ENCODE results near the gene LRP1B.

LRP1B gene

GRCh38 chr2:140242889-140243288 is 1887.9 kb downstream of the LRP1B start:
- H3K4me3 ChIP-seq (ENCODE audit: insufficient read depth, low read depth, low read length, poor library complexity, severe bottlenecking): no peak overlapping the region
- no peak overlapping the region for H3K27ac ChIP-seq (ENCODE audit: insufficient read depth, low read length, poor library complexity, severe bottlenecking)
- DNase-seq: no peak
- no peaks in the 10 kb centered on the region for H3K4me1 ChIP-seq (ENCODE audit: control insufficient read depth, insufficient read depth, low read length, poor library complexity, severe bottlenecking)
- no peaks in the 10 kb centered on the region for H3K27me3 ChIP-seq (replicated peaks; ENCODE audit: control insufficient read depth, insufficient read depth, low read length, poor library complexity, severe bottlenecking)
- H3K36me3 ChIP-seq (ENCODE audit: control insufficient read depth, insufficient read depth, low read length): no peaks in the 10 kb centered on the region
- no peaks in the 10 kb centered on the region for H3K9me3 ChIP-seq (ENCODE audit: control insufficient read depth, low read length)

GRCh38 chr2:140234116-140234515 is 1896.7 kb downstream of the LRP1B start:
- Histone ChIP-seq H3K27ac (ENCODE audit: insufficient read depth, low read length, poor library complexity, severe bottlenecking) (no peak overlapping the region), H3K27me3 (replicated peaks; ENCODE audit: control insufficient read depth, insufficient read depth, low read length, poor library complexity, severe bottlenecking) (no peaks in the 10 kb centered on the region), H3K9me3 (ENCODE audit: control insufficient read depth, low read length) (peaks cover 7% of the 10 kb centered on the region), H3K4me3 (ENCODE audit: insufficient read depth, low read depth, low read length, poor library complexity, severe bottlenecking) (no peak overlapping the region), H3K36me3 (ENCODE audit: control insufficient read depth, insufficient read depth, low read length) (no peaks in the 10 kb centered on the region), H3K4me1 (ENCODE audit: control insufficient read depth, insufficient read depth, low read length, poor library complexity, severe bottlenecking) (no peaks in the 10 kb centered on the region)
- DNase-seq: no peak

- no peak for DNase-seq
Observed at GRCh38 chr2:140210963-140211362, 1919.9 kb downstream of the LRP1B start.

GRCh38 chr2:140205093-140205492 is 1925.7 kb downstream of the LRP1B start:
- no peak overlapping the region for H3K27ac ChIP-seq (ENCODE audit: insufficient read depth, low read length, poor library complexity, severe bottlenecking)
- H3K36me3 ChIP-seq (ENCODE audit: control insufficient read depth, insufficient read depth, low read length): no peaks in the 10 kb centered on the region
- H3K4me1 ChIP-seq (ENCODE audit: control insufficient read depth, insufficient read depth, low read length, poor library complexity, severe bottlenecking): no peaks in the 10 kb centered on the region
- no peaks in the 10 kb centered on the region for H3K27me3 ChIP-seq (replicated peaks; ENCODE audit: control insufficient read depth, insufficient read depth, low read length, poor library complexity, severe bottlenecking)
- DNase-seq: no peak
- H3K4me3 ChIP-seq (ENCODE audit: insufficient read depth, low read depth, low read length, poor library complexity, severe bottlenecking): no peak overlapping the region
- no peaks in the 10 kb centered on the region for H3K9me3 ChIP-seq (ENCODE audit: control insufficient read depth, low read length)

More at GRCh38 chr2:140210963-140211362, 1919.9 kb downstream of the LRP1B start:
- H3K4me1 ChIP-seq (ENCODE audit: control insufficient read depth, insufficient read depth, low read length, poor library complexity, severe bottlenecking): no peaks in the 10 kb centered on the region
- H3K4me3 ChIP-seq (ENCODE audit: insufficient read depth, low read depth, low read length, poor library complexity, severe bottlenecking): no peak overlapping the region
- no peak overlapping the region for H3K27ac ChIP-seq (ENCODE audit: insufficient read depth, low read length, poor library complexity, severe bottlenecking)
- no peaks in the 10 kb centered on the region for H3K27me3 ChIP-seq (replicated peaks; ENCODE audit: control insufficient read depth, insufficient read depth, low read length, poor library complexity, severe bottlenecking)
- no peaks in the 10 kb centered on the region for H3K9me3 ChIP-seq (ENCODE audit: control insufficient read depth, low read length)
- no peaks in the 10 kb centered on the region for H3K36me3 ChIP-seq (ENCODE audit: control insufficient read depth, insufficient read depth, low read length)

GRCh38 chr2:140203347-140203746 is 1927.5 kb downstream of the LRP1B start:
- no peak for DNase-seq
- no peak overlapping the region for H3K27ac ChIP-seq (ENCODE audit: insufficient read depth, low read length, poor library complexity, severe bottlenecking)
- H3K4me1 ChIP-seq (ENCODE audit: control insufficient read depth, insufficient read depth, low read length, poor library complexity, severe bottlenecking): no peaks in the 10 kb centered on the region
- H3K4me3 ChIP-seq (ENCODE audit: insufficient read depth, low read depth, low read length, poor library complexity, severe bottlenecking): no peak overlapping the region
- H3K36me3 ChIP-seq (ENCODE audit: control insufficient read depth, insufficient read depth, low read length): no peaks in the 10 kb centered on the region
- no peaks in the 10 kb centered on the region for H3K27me3 ChIP-seq (replicated peaks; ENCODE audit: control insufficient read depth, insufficient read depth, low read length, poor library complexity, severe bottlenecking)
- no peaks in the 10 kb centered on the region for H3K9me3 ChIP-seq (ENCODE audit: control insufficient read depth, low read length)

GRCh38 chr2:140201572-140201971 is 1929.2 kb downstream of the LRP1B start:
- no peaks in the 10 kb centered on the region for H3K4me1 ChIP-seq (ENCODE audit: control insufficient read depth, insufficient read depth, low read length, poor library complexity, severe bottlenecking)
- no peaks in the 10 kb centered on the region for H3K36me3 ChIP-seq (ENCODE audit: control insufficient read depth, insufficient read depth, low read length)
- H3K27me3 ChIP-seq (replicated peaks; ENCODE audit: control insufficient read depth, insufficient read depth, low read length, poor library complexity, severe bottlenecking): no peaks in the 10 kb centered on the region
- no peak overlapping the region for H3K27ac ChIP-seq (ENCODE audit: insufficient read depth, low read length, poor library complexity, severe bottlenecking)
- no peak for DNase-seq
- no peaks in the 10 kb centered on the region for H3K9me3 ChIP-seq (ENCODE audit: control insufficient read depth, low read length)
- H3K4me3 ChIP-seq (ENCODE audit: insufficient read depth, low read depth, low read length, poor library complexity, severe bottlenecking): no peak overlapping the region

GRCh38 chr2:140200764-140201163 is 1930.1 kb downstream of the LRP1B start:
- no peaks in the 10 kb centered on the region for H3K4me1 ChIP-seq (ENCODE audit: control insufficient read depth, insufficient read depth, low read length, poor library complexity, severe bottlenecking)
- no peak for DNase-seq
- H3K27ac ChIP-seq (ENCODE audit: insufficient read depth, low read length, poor library complexity, severe bottlenecking): no peak overlapping the region
- no peaks in the 10 kb centered on the region for H3K36me3 ChIP-seq (ENCODE audit: control insufficient read depth, insufficient read depth, low read length)
- H3K4me3 ChIP-seq (ENCODE audit: insufficient read depth, low read depth, low read length, poor library complexity, severe bottlenecking): no peak overlapping the region
- no peaks in the 10 kb centered on the region for H3K9me3 ChIP-seq (ENCODE audit: control insufficient read depth, low read length)
- H3K27me3 ChIP-seq (replicated peaks; ENCODE audit: control insufficient read depth, insufficient read depth, low read length, poor library complexity, severe bottlenecking): no peaks in the 10 kb centered on the region

GRCh38 chr2:140200307-140200706 is 1930.5 kb downstream of the LRP1B start:
- H3K9me3 ChIP-seq (ENCODE audit: control insufficient read depth, low read length): no peaks in the 10 kb centered on the region
- no peak overlapping the region for H3K4me3 ChIP-seq (ENCODE audit: insufficient read depth, low read depth, low read length, poor library complexity, severe bottlenecking)
- H3K27ac ChIP-seq (ENCODE audit: insufficient read depth, low read length, poor library complexity, severe bottlenecking): no peak overlapping the region
- H3K36me3 ChIP-seq (ENCODE audit: control insufficient read depth, insufficient read depth, low read length): no peaks in the 10 kb centered on the region
- no peaks in the 10 kb centered on the region for H3K4me1 ChIP-seq (ENCODE audit: control insufficient read depth, insufficient read depth, low read length, poor library complexity, severe bottlenecking)
- H3K27me3 ChIP-seq (replicated peaks; ENCODE audit: control insufficient read depth, insufficient read depth, low read length, poor library complexity, severe bottlenecking): no peaks in the 10 kb centered on the region
- no peak for DNase-seq

- no peak for DNase-seq
- Histone ChIP-seq H3K4me3 (ENCODE audit: insufficient read depth, low read depth, low read length, poor library complexity, severe bottlenecking) (no peak overlapping the region), H3K9me3 (ENCODE audit: control insufficient read depth, low read length) (no peaks in the 10 kb centered on the region), H3K4me1 (ENCODE audit: control insufficient read depth, insufficient read depth, low read length, poor library complexity, severe bottlenecking) (no peaks in the 10 kb centered on the region), H3K36me3 (ENCODE audit: control insufficient read depth, insufficient read depth, low read length) (no peaks in the 10 kb centered on the region), H3K27ac (ENCODE audit: insufficient read depth, low read length, poor library complexity, severe bottlenecking) (no peak overlapping the region), H3K27me3 (replicated peaks; ENCODE audit: control insufficient read depth, insufficient read depth, low read length, poor library complexity, severe bottlenecking) (no peaks in the 10 kb centered on the region)
Observed at GRCh38 chr2:140199312-140199711, 1931.5 kb downstream of the LRP1B start.

GRCh38 chr2:140187086-140187485 is 1943.7 kb downstream of the LRP1B start:
- Histone ChIP-seq H3K27me3 (replicated peaks; ENCODE audit: control insufficient read depth, insufficient read depth, low read length, poor library complexity, severe bottlenecking) (no peaks in the 10 kb centered on the region), H3K36me3 (ENCODE audit: control insufficient read depth, insufficient read depth, low read length) (no peaks in the 10 kb centered on the region), H3K4me1 (ENCODE audit: control insufficient read depth, insufficient read depth, low read length, poor library complexity, severe bottlenecking) (no peaks in the 10 kb centered on the region), H3K27ac (ENCODE audit: insufficient read depth, low read length, poor library complexity, severe bottlenecking) (no peak overlapping the region), H3K4me3 (ENCODE audit: insufficient read depth, low read depth, low read length, poor library complexity, severe bottlenecking) (no peak overlapping the region), H3K9me3 (ENCODE audit: control insufficient read depth, low read length) (peaks cover 4% of the 10 kb centered on the region)
- no peak for DNase-seq

- DNase-seq: no peak
- Histone ChIP-seq H3K27me3 (replicated peaks; ENCODE audit: control insufficient read depth, insufficient read depth, low read length, poor library complexity, severe bottlenecking) (no peaks in the 10 kb centered on the region), H3K27ac (ENCODE audit: insufficient read depth, low read length, poor library complexity, severe bottlenecking) (no peak overlapping the region), H3K4me3 (ENCODE audit: insufficient read depth, low read depth, low read length, poor library complexity, severe bottlenecking) (no peak overlapping the region), H3K4me1 (ENCODE audit: control insufficient read depth, insufficient read depth, low read length, poor library complexity, severe bottlenecking) (no peaks in the 10 kb centered on the region), H3K9me3 (ENCODE audit: control insufficient read depth, low read length) (no peaks in the 10 kb centered on the region), H3K36me3 (ENCODE audit: control insufficient read depth, insufficient read depth, low read length) (no peaks in the 10 kb centered on the region)
Observed at GRCh38 chr2:140186313-140186712, 1944.5 kb downstream of the LRP1B start.

Measured in effector memory CD4-positive, alpha-beta T cell (primary cell).